NCI-H82 treated with DMSO at 0.1 percent for 48 hours (cell line): Measurements from ENCODE around the gene RP2.

Experiments
- DNase-seq: peaks from one replicate; lab custom pipeline; 2025; ENCODE audit not compliant: unreplicated experiment; lab: John Stamatoyannopoulos, UW

Gene RP2

DNA sequence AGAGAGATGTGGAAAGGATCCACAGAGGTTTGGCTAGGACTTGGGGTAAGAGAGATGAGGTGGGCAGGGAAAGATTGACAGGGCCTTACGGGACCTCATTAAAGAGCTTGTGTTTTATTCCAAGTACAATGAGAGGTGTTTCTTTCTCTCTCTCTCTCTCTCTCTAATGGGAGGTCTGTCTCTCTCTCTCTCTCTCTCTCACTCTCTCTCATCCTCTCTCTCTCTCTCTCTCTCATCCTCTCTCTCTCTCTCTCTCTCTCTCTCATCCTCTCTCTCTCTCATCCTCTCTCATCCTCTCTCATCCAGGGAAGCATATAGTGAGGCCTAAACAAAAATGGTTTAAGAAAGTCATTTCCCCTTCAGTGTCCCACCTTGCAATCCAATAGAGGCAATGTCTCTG, 80.8 kb downstream of the RP2 start:
- DNase-seq, result no peak

DNA sequence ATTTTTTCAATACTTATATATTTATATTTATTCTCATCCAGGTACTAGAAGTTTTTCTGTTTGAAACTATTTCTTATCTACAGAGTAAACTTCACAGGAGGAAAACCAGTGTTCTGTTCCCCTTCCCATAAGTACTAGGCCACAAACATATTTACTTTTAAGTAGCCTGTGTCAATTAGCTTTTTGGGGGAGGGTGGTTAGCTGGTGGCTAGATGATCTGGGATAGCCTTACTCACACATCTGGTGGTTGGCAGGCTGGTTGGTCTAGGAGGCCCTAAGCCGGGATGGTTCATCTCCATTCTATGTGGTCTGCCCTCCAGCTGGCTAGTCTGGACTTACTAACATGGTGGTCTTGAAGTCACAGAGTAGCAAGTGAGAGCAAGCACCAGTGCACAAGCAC, 81.6 kb downstream of the RP2 start:
- DNase-seq, result no peak

- DNase-seq, result no peak
Observed at GRCh38 chrX:46920235-46920634, 83.4 kb downstream of the RP2 start.

DNA sequence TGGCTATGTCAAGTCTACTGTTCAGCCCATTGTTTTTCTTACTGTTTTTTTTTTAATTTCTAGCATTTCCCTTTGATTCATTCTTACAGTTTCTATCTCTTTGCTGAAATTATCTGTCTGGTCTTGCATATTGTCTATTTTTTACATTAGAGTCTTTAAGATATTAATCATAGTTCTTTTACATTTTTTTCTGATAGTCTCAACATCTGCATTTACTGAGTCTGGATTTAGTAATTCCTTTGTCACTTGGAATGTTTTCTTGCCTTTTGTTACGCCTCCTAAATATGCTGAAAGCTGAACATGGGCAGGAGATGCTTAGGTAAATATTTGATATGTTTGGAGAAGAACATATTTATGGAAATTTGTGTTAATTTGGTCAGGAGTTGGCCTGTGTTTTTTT, 85.8 kb downstream of the RP2 start:
- no peak for DNase-seq

DNA sequence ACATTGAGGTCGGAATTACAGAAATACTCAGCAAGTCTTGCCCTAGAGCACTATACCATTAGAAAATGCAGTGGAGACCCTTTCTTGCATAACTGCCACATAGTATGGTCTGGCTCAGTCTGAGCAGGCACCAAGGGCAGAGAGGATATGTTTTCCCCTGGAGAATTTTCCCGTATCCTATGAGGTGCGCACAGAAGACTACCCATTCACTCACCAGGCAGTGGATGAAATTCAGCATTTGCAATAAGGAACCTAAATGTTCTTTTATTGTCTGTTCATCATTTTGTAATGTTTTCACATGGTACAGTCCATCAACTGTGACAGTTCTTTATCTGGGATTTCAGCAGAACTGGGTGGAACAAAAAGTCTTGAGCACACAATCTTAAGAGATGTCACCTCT, 90.9 kb downstream of the RP2 start:
- no peak for DNase-seq

- DNase-seq, result no peak
Observed at GRCh38 chrX:46929439-46930261, 92.8 kb downstream of the RP2 start.
